Cardiac muscle cell (in vitro differentiated cells and primary cell): ENCODE data around the gene KCTD1. TPM values are rescaled to one million over a fixed set of nuclear protein-coding genes. Genes with fewer than 3 reads are reported as not detected.

Experiments used
- DNase-seq, 2 donors: peaks; one replicate each; pipeline versions ENCODE4 v3.0.0 to v3.0.0-alpha.2; 2010 to 2017; ENCODE audit warnings: low read depth in 1 of 2, low spot score in 1 of 2
- H3K27ac ChIP-seq: fragments of 200-600 bp; sonication (generic); 2 replicates; pipeline ENCODE4 v1.5.1; 2016
- H3K27me3 ChIP-seq: fragments of 200-600 bp; sonication (generic); 2 replicates; pipeline ENCODE4 v1.6.0; 2016; ENCODE audit warnings: control low read depth
- H3K36me3 ChIP-seq: fragments of 200-600 bp; sonication (generic); 2 replicates; pipeline ENCODE4 v1.5.1; 2016; ENCODE audit warnings: control low read depth
- H3K4me1 ChIP-seq: fragments of 200-600 bp; sonication (generic); 2 replicates; pipeline ENCODE4 v1.8.1; 2017; ENCODE audit warnings: low read depth, mild to moderate bottlenecking, mixed run types
- H3K4me3 ChIP-seq: fragments of 200-600 bp; sonication (generic); 2 replicates; pipeline ENCODE4 v1.5.1; 2016; ENCODE audit warnings: mild to moderate bottlenecking
- H3K9me3 ChIP-seq: fragments of 200-600 bp; sonication (generic); 2 replicates; pipeline ENCODE4 v1.5.1; 2017; ENCODE audit warnings: low read depth, mild to moderate bottlenecking, control low read depth
- CTCF ChIP-seq: IDR thresholded peaks from 2 replicates; pipeline ENCODE4 v1.5.1; 2012; ENCODE audit warnings: low read depth, mild to moderate bottlenecking, low read length
- polyA plus RNA-seq: library from polyadenylated mRNA; unstranded; fragments of >200 nt; fragmentation: Nextera tagmentation; extraction: Ambion mirVana; gene quantifications from 2 replicates; pipeline ENCODE4 v1.2.1, GENCODE V29; 2016
- total RNA-seq: library from RNA; depleted of rRNA; stranded (reverse); fragments of >200 nt; gene quantifications from 2 replicates; pipeline ENCODE4 v1.2.3, GENCODE V29; 2016

KCTD1 gene
- total and polyA plus RNA-seq, 2 experiments from 2014 or later = 3.9 to 23.1 TPM

GRCh38 chr18:26543373-26543772, 5.0 kb downstream of the KCTD1 start:
- H3K4me3 ChIP-seq = no peak overlapping the region
- peaks cover 27% of the 10 kb centered on the region for H3K4me1 ChIP-seq
- no peak overlapping the region for H3K27ac ChIP-seq
- no peak for TF ChIP-seq CTCF
- H3K9me3 ChIP-seq = no peaks in the 10 kb centered on the region
- no peak for DNase-seq
- peaks cover 27% of the 10 kb centered on the region for H3K27me3 ChIP-seq
- H3K36me3 ChIP-seq = no peaks in the 10 kb centered on the region

GRCh38 chr18:26540043-26540628, 8.2 kb downstream of the KCTD1 start:
- no peak for TF ChIP-seq CTCF
- Histone ChIP-seq H3K36me3 (no peaks in the 10 kb centered on the region), H3K27ac (no peak overlapping the region), H3K4me1 (peaks cover 14% of the 10 kb centered on the region), H3K27me3 (peaks cover 5% of the 10 kb centered on the region), H3K9me3 (no peaks in the 10 kb centered on the region), H3K4me3 (no peak overlapping the region)
- DNase-seq = peak in 1 of 2 donors; percentile 38

- Histone ChIP-seq H3K4me1 (peaks cover 14% of the 10 kb centered on the region), H3K27me3 (no peaks in the 10 kb centered on the region), H3K9me3 (no peaks in the 10 kb centered on the region), H3K4me3 (no peak overlapping the region), H3K27ac (no peak overlapping the region), H3K36me3 (no peaks in the 10 kb centered on the region)
- no peak for TF ChIP-seq CTCF
- DNase-seq = no peak
Measured at GRCh38 chr18:26538524-26538923, 9.8 kb downstream of the KCTD1 start.

DNA sequence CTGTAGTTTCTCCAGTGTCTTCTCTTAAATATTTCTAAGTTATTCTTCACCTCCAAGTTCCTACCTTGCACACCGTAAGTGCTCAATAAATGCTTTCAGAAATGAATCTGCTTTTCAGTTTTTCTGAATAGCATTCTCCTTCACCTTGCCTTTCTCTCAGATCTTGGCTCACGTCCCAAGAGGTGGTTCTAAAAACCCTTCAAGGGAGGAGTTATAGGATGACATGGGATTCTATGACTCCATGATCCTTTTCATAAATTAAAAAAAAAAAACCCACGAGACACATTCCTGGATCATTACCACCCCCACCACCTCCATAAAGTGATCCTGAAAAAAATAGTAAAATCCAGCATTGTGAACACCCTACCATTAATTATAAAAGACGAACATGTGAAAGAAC, 11.7 kb downstream of the KCTD1 start:
- H3K4me3 ChIP-seq = no peak overlapping the region
- H3K27me3 ChIP-seq = no peaks in the 10 kb centered on the region
- no peak overlapping the region for H3K27ac ChIP-seq
- no peak for DNase-seq
- H3K4me1 ChIP-seq = peaks cover 14% of the 10 kb centered on the region
- no peaks in the 10 kb centered on the region for H3K9me3 ChIP-seq
- no peak for TF ChIP-seq CTCF
- H3K36me3 ChIP-seq = no peaks in the 10 kb centered on the region

- Histone ChIP-seq H3K9me3 (no peaks in the 10 kb centered on the region), H3K27ac (no peak overlapping the region), H3K4me3 (no peak overlapping the region), H3K27me3 (no peaks in the 10 kb centered on the region), H3K36me3 (no peaks in the 10 kb centered on the region), H3K4me1 (peaks cover 9% of the 10 kb centered on the region)
- TF ChIP-seq CTCF = no peak
- no peak for DNase-seq
Measured at GRCh38 chr18:26536032-26536431, 12.3 kb downstream of the KCTD1 start.

DNA sequence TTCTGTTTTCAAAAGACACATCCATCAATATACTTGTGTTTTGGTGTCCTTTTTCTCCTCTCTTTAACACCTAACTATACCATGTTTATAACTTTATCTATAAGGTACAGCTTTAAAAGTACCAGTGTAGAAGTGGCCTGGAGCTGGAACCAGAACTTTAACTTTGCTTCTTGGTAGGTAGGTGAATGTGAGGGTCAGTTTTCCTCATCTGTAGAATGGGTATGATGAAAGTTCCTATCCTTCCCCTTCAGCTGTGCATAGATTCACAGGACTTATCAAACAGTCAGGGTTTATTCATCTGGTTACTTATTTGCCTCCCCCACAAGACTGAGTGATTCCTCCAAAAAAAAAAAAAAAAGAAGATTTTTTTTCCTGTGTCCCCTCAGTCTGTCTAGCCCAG, 12.7 kb downstream of the KCTD1 start:
- Histone ChIP-seq H3K27ac (no peak overlapping the region), H3K4me3 (no peak overlapping the region), H3K27me3 (no peaks in the 10 kb centered on the region), H3K36me3 (no peaks in the 10 kb centered on the region), H3K4me1 (peaks cover 7% of the 10 kb centered on the region), H3K9me3 (no peaks in the 10 kb centered on the region)
- no peak for TF ChIP-seq CTCF
- DNase-seq = no peak
